ENCODE measurements around the gene XRCC1. TPM values are rescaled to one million over a fixed set of nuclear protein-coding genes. Genes with fewer than 3 reads are reported as not detected.

XRCC1 gene
- total and polyA plus RNA-seq, 9 of the 15 experiments (the other 6 are each of a cell fraction or from before 2014, with no cell fraction given), result 1.5 to 36.9 (median 24.9) TPM

- no peak for TF ChIP-seq PTTG1 (tag; IDR thresholded peaks at IDR 0.05; ENCODE audit: low read depth)
- TF ChIP-seq CHD4 (IDR thresholded peaks at IDR 0.05; ENCODE audit: insufficient read depth, insufficient replicate concordance, low read depth, low read length, poor library complexity, severe bottlenecking), result peak; percentile 53
- TF ChIP-seq PRDM10 (IDR thresholded peaks at IDR 0.05; ENCODE audit: partially characterized antibody), result no peak
- 0 out of 4 replicates have a peak, but pooled peaks of 1 of the 2 experiments have one; percentile 25 for TF ChIP-seq KDM1A (IDR thresholded peaks at IDR 0.05)
- TF ChIP-seq BCOR (IDR thresholded peaks at IDR 0.05), result peak; percentile 78; the same call in 1 of the 2 replicates
- TF ChIP-seq, protein P1, sequence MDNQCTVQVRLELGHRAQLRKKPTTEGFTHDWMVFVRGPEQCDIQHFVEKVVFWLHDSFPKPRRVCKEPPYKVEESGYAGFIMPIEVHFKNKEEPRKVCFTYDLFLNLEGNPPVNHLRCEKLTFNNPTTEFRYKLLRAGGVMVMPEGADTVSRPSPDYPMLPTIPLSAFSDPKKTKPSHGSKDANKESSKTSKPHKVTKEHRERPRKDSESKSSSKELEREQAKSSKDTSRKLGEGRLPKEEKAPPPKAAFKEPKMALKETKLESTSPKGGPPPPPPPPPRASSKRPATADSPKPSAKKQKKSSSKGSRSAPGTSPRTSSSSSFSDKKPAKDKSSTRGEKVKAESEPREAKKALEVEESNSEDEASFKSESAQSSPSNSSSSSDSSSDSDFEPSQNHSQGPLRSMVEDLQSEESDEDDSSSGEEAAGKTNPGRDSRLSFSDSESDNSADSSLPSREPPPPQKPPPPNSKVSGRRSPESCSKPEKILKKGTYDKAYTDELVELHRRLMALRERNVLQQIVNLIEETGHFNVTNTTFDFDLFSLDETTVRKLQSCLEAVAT (IDR thresholded peaks at IDR 0.05), result no peak
- TF ChIP-seq SP1 (CRISPR knock-in tag; IDR thresholded peaks at IDR 0.05), result no peak
- TF ChIP-seq, protein P2, sequence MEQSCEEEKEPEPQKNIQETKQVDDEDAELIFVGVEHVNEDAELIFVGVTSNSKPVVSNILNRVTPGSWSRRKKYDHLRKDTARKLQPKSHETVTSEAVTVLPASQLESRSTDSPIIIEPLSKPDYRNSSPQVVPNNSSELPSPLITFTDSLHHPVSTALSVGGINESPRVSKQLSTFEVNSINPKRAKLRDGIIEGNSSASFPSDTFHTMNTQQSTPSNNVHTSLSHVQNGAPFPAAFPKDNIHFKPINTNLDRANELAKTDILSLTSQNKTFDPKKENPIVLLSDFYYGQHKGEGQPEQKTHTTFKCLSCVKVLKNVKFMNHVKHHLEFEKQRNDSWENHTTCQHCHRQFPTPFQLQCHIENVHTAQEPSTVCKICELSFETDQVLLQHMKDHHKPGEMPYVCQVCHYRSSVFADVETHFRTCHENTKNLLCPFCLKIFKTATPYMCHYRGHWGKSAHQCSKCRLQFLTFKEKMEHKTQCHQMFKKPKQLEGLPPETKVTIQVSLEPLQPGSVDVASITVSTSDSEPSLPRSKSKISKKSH (CRISPR knock-in tag; IDR thresholded peaks at IDR 0.05), result no peak
- TF ChIP-seq CXXC5 (CRISPR knock-in tag; IDR thresholded peaks at IDR 0.05), result no peak
- peak; percentile 70 for TF ChIP-seq RBM25 (IDR thresholded peaks at IDR 0.05; ENCODE audit: low read depth, low read length, severe bottlenecking)
- TF ChIP-seq FOXM1 (IDR thresholded peaks at IDR 0.05; ENCODE audit: low read depth), result no peak
- no peak for TF ChIP-seq FOXM1 (CRISPR knock-in tag; IDR thresholded peaks at IDR 0.05; ENCODE audit: low read depth)
- TF ChIP-seq NCOA4 (IDR thresholded peaks at IDR 0.05; ENCODE audit: partially characterized antibody), result no peak
Measured at GRCh38 chr19:43563816-43564457, 11.4 kb downstream of the XRCC1 start (continued).
